H1 (cell line): ENCODE measurements around the gene KCNE3. TPM values are rescaled to one million over a fixed set of nuclear protein-coding genes. Genes with fewer than 3 reads are reported as not detected.
A peak's percentile ranks its signal among the peaks of the same experiment; 100 is the strongest.

Source experiments
- CTCF ChIA-PET: fragments of 300-600 bp; sonication (Branson Sonifier 250); formaldehyde crosslinking; loops from one replicate; lab custom pipeline; 2021; ENCODE audit not compliant: partially characterized antibody; lab: Charles Lee
- POLR2A ChIA-PET: fragments of 300-600 bp; sonication (Branson Sonifier 250); formaldehyde crosslinking; loops from one replicate; lab custom pipeline; 2021; ENCODE audit warnings: inconsistent platforms; ENCODE audit not compliant: partially characterized antibody; lab: Charles Lee
- DNase-seq, 2 experiments: peaks; one replicate each; pipeline versions ENCODE4 v3.0.0 to v3.0.0-alpha.2; 2010 to 2022; ENCODE audit warnings: low spot score in 2 of 2, low read depth in 1 of 2, mixed read lengths in 1 of 2
- FAIRE-seq: peaks from 2 replicates; lab custom pipeline; 2011; peaks lifted over from hg19 to GRCh38; lab: Jason Lieb, UNC
- H2AFZ ChIP-seq: 2 replicates; pipeline ENCODE4 v1.8.1; 2012; ENCODE audit warnings: low read length, inconsistent platforms
- H2AK5ac ChIP-seq: 2 replicates; pipeline ENCODE4 v1.6.1; 2013; ENCODE audit warnings: low read depth, low read length
- H2BK120ac ChIP-seq: replicated peaks from 2 replicates; pipeline ENCODE3; 2013; ENCODE audit warnings: low read depth, low read length, inconsistent platforms
- H2BK12ac ChIP-seq: 2 replicates; pipeline ENCODE4 v1.6.1; 2013; ENCODE audit warnings: low read depth, low read length
- H2BK15ac ChIP-seq: 2 replicates; pipeline ENCODE4 v1.6.1; 2013; ENCODE audit warnings: low read length
- H2BK20ac ChIP-seq: 2 replicates; pipeline ENCODE4 v1.6.1; 2013; ENCODE audit warnings: low read length
- H2BK5ac ChIP-seq: 2 replicates; pipeline ENCODE4 v1.6.1; 2013; ENCODE audit warnings: low read depth, low read length
- H3K14ac ChIP-seq: 2 replicates; pipeline ENCODE4 v1.6.1; 2013; ENCODE audit warnings: inconsistent platforms; ENCODE audit not compliant: insufficient read length
- H3K18ac ChIP-seq: 2 replicates; pipeline ENCODE4 v1.6.1; 2013; ENCODE audit warnings: low read length; ENCODE audit errors: extremely low read depth
- H3K23ac ChIP-seq: 2 replicates; pipeline ENCODE4 v1.6.1; 2013; ENCODE audit warnings: inconsistent platforms; ENCODE audit not compliant: insufficient read length
- H3K23me2 ChIP-seq: 2 replicates; pipeline ENCODE4 v1.6.1; 2013; ENCODE audit warnings: low read depth, low read length
- H3K27ac ChIP-seq: 2 replicates; pipeline ENCODE4 v1.6.1; 2011; ENCODE audit warnings: low read depth, low read length, inconsistent platforms
- H3K27me3 ChIP-seq, 4 experiments: replicated peaks in 1 of 4; 1 replicate in 1 of 4; 2 replicates in 3 of 4; pipeline versions ENCODE4 v1.6.1 to v1.8.1; 2011 to 2013; ENCODE audit warnings: low read length in 3 of 4, mild to moderate bottlenecking in 3 of 4, inconsistent platforms in 2 of 4, mixed read lengths in 2 of 4, moderate library complexity in 1 of 4; ENCODE audit not compliant: control insufficient read depth in 3 of 4, insufficient read depth in 3 of 4; ENCODE audit errors: extremely low read depth in 1 of 4
- H3K36me3 ChIP-seq, 4 experiments: 2 replicates each; pipeline versions ENCODE4 v1.6.1 to v1.8.1; 2011 to 2013; ENCODE audit warnings: mild to moderate bottlenecking in 4 of 4, low read length in 3 of 4, moderate library complexity in 2 of 4, control low read depth in 1 of 4, inconsistent platforms in 1 of 4; ENCODE audit not compliant: insufficient read depth in 4 of 4, control insufficient read depth in 2 of 4
- H3K4ac ChIP-seq: replicated peaks from 2 replicates; pipeline ENCODE3; 2013; ENCODE audit warnings: low read length, low read depth, mixed read lengths, inconsistent platforms; ENCODE audit not compliant: insufficient read length
- H3K4me1 ChIP-seq, 4 experiments: replicated peaks in 1 of 4; 1 replicate in 1 of 4; 2 replicates in 3 of 4; pipeline versions ENCODE4 v1.6.1 to v1.8.1; 2011 to 2013; ENCODE audit warnings: low read length in 3 of 4, inconsistent platforms in 2 of 4, mixed read lengths in 1 of 4; ENCODE audit not compliant: insufficient read depth in 4 of 4, control insufficient read depth in 3 of 4
- H3K4me2 ChIP-seq, 2 experiments: 2 replicates each; pipeline versions ENCODE4 v1.6.1 to v1.8.1; 2011 to 2013; ENCODE audit warnings: low read depth in 2 of 2, low read length in 2 of 2, control low read depth in 1 of 2, inconsistent platforms in 1 of 2, mild to moderate bottlenecking in 1 of 2; ENCODE audit not compliant: insufficient read depth in 1 of 2
- H3K4me3 ChIP-seq, 4 experiments: fragments of 200-600, 300-600 bp in 1 of 4; sonication (generic), shearing (Covaris generic), sonication (Bioruptor Twin) in 1 of 4; 2 replicates each; pipeline versions ENCODE4 v1.5.1 to v1.8.1; 2011 to 2016; ENCODE audit warnings: low read length in 4 of 4, low read depth in 3 of 4, control low read depth in 2 of 4, inconsistent platforms in 2 of 4, mild to moderate bottlenecking in 2 of 4, mixed read lengths in 1 of 4, moderate library complexity in 1 of 4; ENCODE audit not compliant: insufficient read depth in 2 of 4; ENCODE audit errors: extremely low read depth in 1 of 4
- H3K56ac ChIP-seq: replicated peaks from 2 replicates; pipeline ENCODE3; 2013; ENCODE audit warnings: low read depth, mild to moderate bottlenecking, mixed read lengths, low read length, inconsistent platforms; ENCODE audit not compliant: insufficient read length
- H3K79me1 ChIP-seq: 2 replicates; pipeline ENCODE4 v1.6.1; 2013; ENCODE audit warnings: low read depth, low read length, control low read depth
- H3K79me2 ChIP-seq, 2 experiments: 2 replicates each; pipeline versions ENCODE4 v1.6.1 to v1.8.1; 2012 to 2013; ENCODE audit warnings: low read length in 2 of 2, mild to moderate bottlenecking in 2 of 2, inconsistent platforms in 1 of 2; ENCODE audit not compliant: insufficient read depth in 2 of 2, control insufficient read depth in 1 of 2
- H3K9ac ChIP-seq, 4 experiments: replicated peaks in 1 of 4; 1 replicate in 1 of 4; 2 replicates in 3 of 4; pipeline versions ENCODE4 v1.6.1 to v1.8.1; 2011 to 2013; ENCODE audit warnings: low read depth in 3 of 4, low read length in 3 of 4, control low read depth in 2 of 4, mild to moderate bottlenecking in 2 of 4, moderate library complexity in 2 of 4, inconsistent platforms in 1 of 4; ENCODE audit errors: extremely low read depth in 1 of 4
- H3K9me3 ChIP-seq, 2 experiments: 2 replicates each; pipeline versions ENCODE4 v1.6.1 to v1.8.1; 2012 to 2013; ENCODE audit warnings: mild to moderate bottlenecking in 2 of 2, moderate library complexity in 2 of 2, control low read depth in 1 of 2, inconsistent platforms in 1 of 2, low read depth in 1 of 2, low read length in 1 of 2, mixed read lengths in 1 of 2; ENCODE audit not compliant: insufficient read depth in 2 of 2
- H4K20me1 ChIP-seq, 2 experiments: replicated peaks in 1 of 2; 2 replicates each; pipeline versions ENCODE3 to v1.8.1; 2011 to 2013; ENCODE audit warnings: inconsistent platforms in 2 of 2, low read length in 2 of 2, mild to moderate bottlenecking in 1 of 2; ENCODE audit not compliant: insufficient read depth in 2 of 2, control insufficient read depth in 1 of 2
- H4K5ac ChIP-seq: 2 replicates; pipeline ENCODE4 v1.6.1; 2013; ENCODE audit warnings: low read length, low read depth, mixed read lengths, inconsistent platforms; ENCODE audit not compliant: insufficient read length
- H4K8ac ChIP-seq: 2 replicates; pipeline ENCODE4 v1.8.0; 2013; ENCODE audit warnings: mild to moderate bottlenecking, moderate library complexity, low read length, inconsistent platforms; ENCODE audit not compliant: insufficient read depth; ENCODE audit errors: extremely low read depth
- H4K91ac ChIP-seq: replicated peaks from 2 replicates; pipeline ENCODE3; 2013; ENCODE audit warnings: low read length, mixed read lengths, inconsistent platforms; ENCODE audit not compliant: insufficient read length
- CHD2 ChIP-seq: IDR thresholded peaks from 2 replicates; pipeline ENCODE4 v1.6.1; 2012; ENCODE audit warnings: low read length, improper control_type of control experiment
- EGR1 ChIP-seq: IDR thresholded peaks from 2 replicates; pipeline ENCODE4 v1.6.1; 2011; ENCODE audit warnings: low read depth, low read length, borderline replicate concordance
- HDAC6 ChIP-seq: IDR thresholded peaks from one replicate; pipeline ENCODE4 v1.7.1; 2012; ENCODE audit warnings: low read depth, mild to moderate bottlenecking, inconsistent platforms, low read length, moderate library complexity
- RFX5 ChIP-seq: IDR thresholded peaks from 2 replicates; pipeline ENCODE4 v1.6.1; 2011; ENCODE audit warnings: low read depth, low read length, improper control_type of control experiment, borderline replicate concordance
- RNF2 ChIP-seq: fragments of 200-900, 300-1000 bp; sonication (generic); IDR thresholded peaks from 2 replicates; pipeline ENCODE4 v1.7.1; 2016; ENCODE audit warnings: borderline replicate concordance, low read depth, mild to moderate bottlenecking, antibody characterized with exemption, low read length; ENCODE audit not compliant: poor library complexity, severe bottlenecking; ENCODE audit errors: missing control alignments
- SIN3A ChIP-seq, 2 experiments: IDR thresholded peaks in 1 of 2; conservative IDR thresholded peaks in 1 of 2; 2 replicates each; pipeline ENCODE4 v1.6.1; 2011 to 2012; ENCODE audit warnings: low read length in 2 of 2, improper control_type of control experiment in 1 of 2, low read depth in 1 of 2, mild to moderate bottlenecking in 1 of 2
- SIX5 ChIP-seq: IDR thresholded peaks from 2 replicates; pipeline ENCODE4 v1.6.1; 2011; ENCODE audit warnings: mild to moderate bottlenecking, low read depth, low read length
- TCF12 ChIP-seq: IDR thresholded peaks from 2 replicates; pipeline ENCODE4 v1.6.1; 2011; ENCODE audit warnings: low read depth, mild to moderate bottlenecking, low read length
- TEAD4 ChIP-seq: IDR thresholded peaks from 2 replicates; pipeline ENCODE4 v1.6.1; 2012; ENCODE audit warnings: low read depth, low read length, inconsistent platforms, mixed read lengths
- WGBS, 2 experiments: shearing (Covaris generic) in 1 of 2; methylation state at CpG; one replicate each; pipeline versions ENCODE4 v1.1.6 to v1.1.7; 2013 to 2015; ENCODE audit warnings: low lambda C conversion rate in 2 of 2, mixed read lengths in 2 of 2, inconsistent platforms in 1 of 2, low coverage in 1 of 2, missing lambda C conversion rate in 1 of 2; ENCODE audit not compliant: insufficient replicate concordance in 2 of 2, insufficient coverage in 1 of 2, insufficient read length in 1 of 2; ENCODE audit errors: extremely low coverage in 1 of 2, missing lambda C conversion rate in 1 of 2; 5-methylcytosine and 5-hydroxymethylcytosine counted together
- polyA plus RNA-seq, 7 experiments: library from polyadenylated mRNA; depleted of rRNA in 3 of 7; stranded (reverse) in 5 of 7; unstranded in 2 of 7; fragments of >200 nt in 5 of 7; fragments of 200-250 nt in 2 of 7; gene quantifications; 1 replicate in 5 of 7; 2 replicates in 1 of 7; 4 replicates in 1 of 7; pipeline versions ENCODE4 v1.2.1 to v1.2.3, GENCODE V29; 2011 to 2013; ENCODE audit warnings: missing spikeins in 2 of 7, mixed read lengths in 2 of 7
- total RNA-seq: library from RNA; stranded (reverse); fragmentation: NEBNext Ultra II Directional; extraction: Animal tissue kit (Norgen Biotek cat#: 25700); gene quantifications from 2 replicates; pipeline ENCODE4 v1.2.1, GENCODE V29; 2021
- TF ChIP-seq, protein P1 (sequence below): IDR thresholded peaks from 2 replicates; pipeline ENCODE4 v1.6.1; 2012; ENCODE audit warnings: inconsistent platforms
- TF ChIP-seq, protein P2 (sequence below): IDR thresholded peaks from 2 replicates; pipeline ENCODE4 v1.6.1; 2012; ENCODE audit warnings: inconsistent platforms

KCNE3 gene
- total and polyA plus RNA-seq, 2 of the 8 experiments (the other 6 are each of a cell fraction or from before 2014, with no cell fraction given): 1.9 to 3.5 TPM

DNA sequence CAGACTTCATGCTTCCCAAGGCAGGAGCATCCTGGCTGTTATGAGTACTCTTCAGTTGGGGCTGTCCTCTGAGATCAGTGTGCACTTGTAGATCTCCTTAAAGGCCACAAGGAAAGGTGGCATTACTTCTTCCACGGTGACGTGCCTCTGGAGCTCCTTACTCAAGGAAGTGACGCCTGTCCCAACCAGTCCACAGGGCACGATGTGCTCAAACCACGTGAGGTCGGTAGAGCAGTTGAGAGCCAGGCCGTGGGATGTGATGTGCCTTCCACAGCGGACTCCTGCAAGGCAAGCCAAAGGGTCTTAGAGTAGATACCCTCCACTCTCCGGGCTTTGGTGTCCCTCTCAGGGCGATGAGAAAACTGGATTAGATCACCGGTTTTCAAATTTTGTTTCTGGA is 24.7 kb upstream of the KCNE3 start:
- peaks cover 0 to 7% (median 4%) of the 10 kb centered on the region in 4 experiments; a peak in 4 of 7 replicates for H3K4me1 ChIP-seq
- no peaks in the 10 kb centered on the region for H3K27me3 ChIP-seq
- H3K36me3 ChIP-seq: no peaks in the 10 kb centered on the region
- no peak overlapping the region for H3K27ac ChIP-seq
- H4K8ac ChIP-seq: no peak overlapping the region
- no peak overlapping the region for H3K23ac ChIP-seq
- peak overlapping the region in 1 of 4 experiments; percentile 71; a peak in 1 of 8 replicates for H3K4me3 ChIP-seq
- no peak overlapping the region for H2AFZ ChIP-seq
- H3K9ac ChIP-seq: no peak overlapping the region
- H2BK12ac ChIP-seq: peak overlapping the region; percentile 10; the same call in 1 of the 2 replicates
- no peak overlapping the region for H2BK15ac ChIP-seq
- no peaks in the 10 kb centered on the region for H4K20me1 ChIP-seq
- TF ChIP-seq, protein P1, sequence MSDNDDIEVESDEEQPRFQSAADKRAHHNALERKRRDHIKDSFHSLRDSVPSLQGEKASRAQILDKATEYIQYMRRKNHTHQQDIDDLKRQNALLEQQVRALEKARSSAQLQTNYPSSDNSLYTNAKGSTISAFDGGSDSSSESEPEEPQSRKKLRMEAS: no peak
- no peak for TF ChIP-seq TEAD4
- TF ChIP-seq, protein P2, sequence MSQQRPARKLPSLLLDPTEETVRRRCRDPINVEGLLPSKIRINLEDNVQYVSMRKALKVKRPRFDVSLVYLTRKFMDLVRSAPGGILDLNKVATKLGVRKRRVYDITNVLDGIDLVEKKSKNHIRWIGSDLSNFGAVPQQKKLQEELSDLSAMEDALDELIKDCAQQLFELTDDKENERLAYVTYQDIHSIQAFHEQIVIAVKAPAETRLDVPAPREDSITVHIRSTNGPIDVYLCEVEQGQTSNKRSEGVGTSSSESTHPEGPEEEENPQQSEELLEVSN: no peak
- no peak for TF ChIP-seq TCF12
- TF ChIP-seq EGR1: no peak
- no peak for TF ChIP-seq SIX5
- TF ChIP-seq RNF2: no peak
- no peak for TF ChIP-seq CHD2
- no peak for TF ChIP-seq HDAC6
- TF ChIP-seq SIN3A (conservative IDR thresholded peaks at IDR 0.05 in 1 of 2, IDR thresholded peaks at IDR 0.05 in 1 of 2; ENCODE audit: low read depth in 1 of 2, low read length in 2 of 2): no peak
- TF ChIP-seq RFX5: no peak
- H2BK20ac ChIP-seq: no peak overlapping the region
- H3K18ac ChIP-seq: no peak overlapping the region
- peaks cover 9% of the 10 kb centered on the region; the same call in 1 of the 2 replicates for H3K23me2 ChIP-seq
- H2BK120ac ChIP-seq: peak overlapping the region; percentile 85
- H2BK5ac ChIP-seq: no peak overlapping the region
- no peak overlapping the region for H3K56ac ChIP-seq
- 94% methylated on average over 11 of the region's 11 CpGs; no CpG with 5 or more reads in 1 of the 2 experiments for whole genome bisulfite sequencing, 2 experiments
- ChIA-PET POLR2A (interaction anchor here (1.5 to 2.6 kb wide), 6 partner anchors 13 to 64 kb away, joined by 3 to 18 read pairs (median 6); partner anchors contain the start of gene KCNE3), CTCF (interaction anchor here (1.0 to 3.3 kb wide), 3 partner anchors 11 to 78 kb away, joined by 3 to 24 read pairs (median 5); no protein-coding TSS in a partner anchor)
- FAIRE-seq: no peak
- H3K79me1 ChIP-seq: no peaks in the 10 kb centered on the region
- peak overlapping the region; percentile 98 for H4K91ac ChIP-seq
- H4K5ac ChIP-seq: peak overlapping the region; percentile 28
- no peak overlapping the region for H3K14ac ChIP-seq
- peak overlapping the region; percentile 11 for H3K4ac ChIP-seq
- DNase-seq: no peak
- peak overlapping the region; percentile 14 to 78; a peak in 3 of 4 replicates for H3K4me2 ChIP-seq
- peaks cover 0 to 2% of the 10 kb centered on the region in 2 experiments; a peak in 1 of 4 replicates for H3K9me3 ChIP-seq
- H3K79me2 ChIP-seq: no peaks in the 10 kb centered on the region
- peak overlapping the region; percentile 43 for H2AK5ac ChIP-seq
